Measurements from ENCODE around the gene ADGRV1.

Gene ADGRV1

GRCh38 chr5:91139572-91140200 is 581.1 kb downstream of the ADGRV1 start:
- H3K36me3 ChIP-seq (ENCODE audit: control insufficient read depth in 1 of 2, insufficient read depth in 2 of 2, low read length in 2 of 2), result no peaks in the 10 kb centered on the region
- H3K4me3 ChIP-seq (ENCODE audit: low read depth in 1 of 2, low read length in 2 of 2), result no peak overlapping the region
- no peak overlapping the region for H3K27ac ChIP-seq (ENCODE audit: low read length)
- peaks cover 0 to 13% of the 10 kb centered on the region in 2 donors for H3K4me1 ChIP-seq (ENCODE audit: control insufficient read depth in 1 of 2, insufficient read depth in 2 of 2, low read length in 2 of 2)
- no peaks in the 10 kb centered on the region for H3K9me3 ChIP-seq (ENCODE audit: control insufficient read depth in 1 of 2, low read length in 2 of 2)
- H3K27me3 ChIP-seq (ENCODE audit: low read depth, low read length), result no peaks in the 10 kb centered on the region

- Histone ChIP-seq H3K27ac (ENCODE audit: low read length) (no peak overlapping the region), H3K9me3 (ENCODE audit: control insufficient read depth in 1 of 2, low read length in 2 of 2) (no peaks in the 10 kb centered on the region), H3K4me1 (ENCODE audit: control insufficient read depth in 1 of 2, insufficient read depth in 2 of 2, low read length in 2 of 2) (peaks cover 0 to 16% of the 10 kb centered on the region in 2 donors), H3K27me3 (ENCODE audit: low read depth, low read length) (no peaks in the 10 kb centered on the region), H3K36me3 (ENCODE audit: control insufficient read depth in 1 of 2, insufficient read depth in 2 of 2, low read length in 2 of 2) (no peaks in the 10 kb centered on the region), H3K4me3 (ENCODE audit: low read depth in 1 of 2, low read length in 2 of 2) (no peak overlapping the region)
These were observed 582.1 kb downstream of the ADGRV1 start for GRCh38 chr5:91140657-91141056.

DNA sequence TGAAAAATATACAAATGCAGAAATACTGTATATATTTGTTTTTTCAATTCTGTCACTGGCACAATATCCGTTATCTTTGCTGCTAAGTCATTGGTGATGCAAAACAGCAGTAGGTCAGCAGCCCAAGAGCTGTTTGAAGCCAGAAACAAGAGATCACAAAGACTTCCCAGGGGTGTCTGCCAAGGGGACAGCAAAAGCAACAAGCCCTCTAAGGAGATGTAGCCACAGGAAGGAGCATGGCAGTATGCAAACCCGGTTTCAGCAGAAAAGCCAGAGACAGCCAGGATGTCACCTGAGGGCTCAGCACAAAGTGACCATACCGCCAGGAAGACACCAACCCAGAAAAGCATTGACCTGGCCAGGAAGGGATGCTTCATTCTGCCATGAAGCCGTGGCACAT is 583.0 kb downstream of the ADGRV1 start:
- Histone ChIP-seq H3K4me1 (ENCODE audit: control insufficient read depth in 1 of 2, insufficient read depth in 2 of 2, low read length in 2 of 2) (peaks cover 0 to 20% of the 10 kb centered on the region in 2 donors), H3K36me3 (ENCODE audit: control insufficient read depth in 1 of 2, insufficient read depth in 2 of 2, low read length in 2 of 2) (no peaks in the 10 kb centered on the region), H3K27ac (ENCODE audit: low read length) (no peak overlapping the region), H3K4me3 (ENCODE audit: low read depth in 1 of 2, low read length in 2 of 2) (no peak overlapping the region), H3K27me3 (ENCODE audit: low read depth, low read length) (no peaks in the 10 kb centered on the region), H3K9me3 (ENCODE audit: control insufficient read depth in 1 of 2, low read length in 2 of 2) (no peaks in the 10 kb centered on the region)

- no peak overlapping the region for H3K27ac ChIP-seq (ENCODE audit: low read length)
- no peaks in the 10 kb centered on the region for H3K9me3 ChIP-seq (ENCODE audit: control insufficient read depth in 1 of 2, low read length in 2 of 2)
- peaks cover 0 to 20% of the 10 kb centered on the region in 2 donors for H3K4me1 ChIP-seq (ENCODE audit: control insufficient read depth in 1 of 2, insufficient read depth in 2 of 2, low read length in 2 of 2)
These were observed 583.8 kb downstream of the ADGRV1 start for GRCh38 chr5:91142386-91142785.

GRCh38 chr5:91142819-91143218 is 584.2 kb downstream of the ADGRV1 start:
- H3K27ac ChIP-seq (ENCODE audit: low read length), result no peak overlapping the region
- H3K9me3 ChIP-seq (ENCODE audit: control insufficient read depth in 1 of 2, low read length in 2 of 2), result no peaks in the 10 kb centered on the region

More at GRCh38 chr5:91142386-91142785, 583.8 kb downstream of the ADGRV1 start:
- Histone ChIP-seq H3K36me3 (ENCODE audit: control insufficient read depth in 1 of 2, insufficient read depth in 2 of 2, low read length in 2 of 2) (no peaks in the 10 kb centered on the region), H3K4me3 (ENCODE audit: low read depth in 1 of 2, low read length in 2 of 2) (no peak overlapping the region), H3K27me3 (ENCODE audit: low read depth, low read length) (no peaks in the 10 kb centered on the region)

GRCh38 chr5:91143840-91144239 is 585.2 kb downstream of the ADGRV1 start:
- Histone ChIP-seq H3K36me3 (ENCODE audit: control insufficient read depth in 1 of 2, insufficient read depth in 2 of 2, low read length in 2 of 2) (no peaks in the 10 kb centered on the region), H3K27me3 (ENCODE audit: low read depth, low read length) (no peaks in the 10 kb centered on the region), H3K4me1 (ENCODE audit: control insufficient read depth in 1 of 2, insufficient read depth in 2 of 2, low read length in 2 of 2) (peaks cover 0 to 20% of the 10 kb centered on the region in 2 donors), H3K4me3 (ENCODE audit: low read depth in 1 of 2, low read length in 2 of 2) (no peak overlapping the region), H3K27ac (ENCODE audit: low read length) (no peak overlapping the region), H3K9me3 (ENCODE audit: control insufficient read depth in 1 of 2, low read length in 2 of 2) (no peaks in the 10 kb centered on the region)

More at GRCh38 chr5:91142819-91143218, 584.2 kb downstream of the ADGRV1 start:
- H3K4me1 ChIP-seq (ENCODE audit: control insufficient read depth in 1 of 2, insufficient read depth in 2 of 2, low read length in 2 of 2), result peaks cover 0 to 20% of the 10 kb centered on the region in 2 donors
- no peaks in the 10 kb centered on the region for H3K27me3 ChIP-seq (ENCODE audit: low read depth, low read length)
- no peak overlapping the region for H3K4me3 ChIP-seq (ENCODE audit: low read depth in 1 of 2, low read length in 2 of 2)
- H3K36me3 ChIP-seq (ENCODE audit: control insufficient read depth in 1 of 2, insufficient read depth in 2 of 2, low read length in 2 of 2), result no peaks in the 10 kb centered on the region

GRCh38 chr5:91144491-91145332 is 586.1 kb downstream of the ADGRV1 start:
- no peaks in the 10 kb centered on the region for H3K36me3 ChIP-seq (ENCODE audit: control insufficient read depth in 1 of 2, insufficient read depth in 2 of 2, low read length in 2 of 2)
- H3K4me1 ChIP-seq (ENCODE audit: control insufficient read depth in 1 of 2, insufficient read depth in 2 of 2, low read length in 2 of 2), result peaks cover 0 to 20% of the 10 kb centered on the region in 2 donors
- peak overlapping the region; percentile 10 for H3K27ac ChIP-seq (ENCODE audit: low read length)
- H3K4me3 ChIP-seq (ENCODE audit: low read depth in 1 of 2, low read length in 2 of 2), result peak overlapping the region in 1 of 2 donors; percentile 37
- H3K27me3 ChIP-seq (ENCODE audit: low read depth, low read length), result no peaks in the 10 kb centered on the region
- no peaks in the 10 kb centered on the region for H3K9me3 ChIP-seq (ENCODE audit: control insufficient read depth in 1 of 2, low read length in 2 of 2)

GRCh38 chr5:91145333-91145620 is 586.7 kb downstream of the ADGRV1 start:
- H3K4me3 ChIP-seq (ENCODE audit: low read depth in 1 of 2, low read length in 2 of 2), result peak overlapping the region in 1 of 2 donors; percentile 37
- peaks cover 0 to 20% of the 10 kb centered on the region in 2 donors for H3K4me1 ChIP-seq (ENCODE audit: control insufficient read depth in 1 of 2, insufficient read depth in 2 of 2, low read length in 2 of 2)
- no peaks in the 10 kb centered on the region for H3K27me3 ChIP-seq (ENCODE audit: low read depth, low read length)
- no peaks in the 10 kb centered on the region for H3K36me3 ChIP-seq (ENCODE audit: control insufficient read depth in 1 of 2, insufficient read depth in 2 of 2, low read length in 2 of 2)
- peak overlapping the region; percentile 10 for H3K27ac ChIP-seq (ENCODE audit: low read length)
- no peaks in the 10 kb centered on the region for H3K9me3 ChIP-seq (ENCODE audit: control insufficient read depth in 1 of 2, low read length in 2 of 2)

GRCh38 chr5:91146230-91146629 is 587.6 kb downstream of the ADGRV1 start:
- Histone ChIP-seq H3K9me3 (ENCODE audit: control insufficient read depth in 1 of 2, low read length in 2 of 2) (no peaks in the 10 kb centered on the region), H3K4me1 (ENCODE audit: control insufficient read depth in 1 of 2, insufficient read depth in 2 of 2, low read length in 2 of 2) (peaks cover 0 to 20% of the 10 kb centered on the region in 2 donors), H3K27ac (ENCODE audit: low read length) (no peak overlapping the region), H3K27me3 (ENCODE audit: low read depth, low read length) (no peaks in the 10 kb centered on the region), H3K36me3 (ENCODE audit: control insufficient read depth in 1 of 2, insufficient read depth in 2 of 2, low read length in 2 of 2) (no peaks in the 10 kb centered on the region), H3K4me3 (ENCODE audit: low read depth in 1 of 2, low read length in 2 of 2) (no peak overlapping the region)

DNA sequence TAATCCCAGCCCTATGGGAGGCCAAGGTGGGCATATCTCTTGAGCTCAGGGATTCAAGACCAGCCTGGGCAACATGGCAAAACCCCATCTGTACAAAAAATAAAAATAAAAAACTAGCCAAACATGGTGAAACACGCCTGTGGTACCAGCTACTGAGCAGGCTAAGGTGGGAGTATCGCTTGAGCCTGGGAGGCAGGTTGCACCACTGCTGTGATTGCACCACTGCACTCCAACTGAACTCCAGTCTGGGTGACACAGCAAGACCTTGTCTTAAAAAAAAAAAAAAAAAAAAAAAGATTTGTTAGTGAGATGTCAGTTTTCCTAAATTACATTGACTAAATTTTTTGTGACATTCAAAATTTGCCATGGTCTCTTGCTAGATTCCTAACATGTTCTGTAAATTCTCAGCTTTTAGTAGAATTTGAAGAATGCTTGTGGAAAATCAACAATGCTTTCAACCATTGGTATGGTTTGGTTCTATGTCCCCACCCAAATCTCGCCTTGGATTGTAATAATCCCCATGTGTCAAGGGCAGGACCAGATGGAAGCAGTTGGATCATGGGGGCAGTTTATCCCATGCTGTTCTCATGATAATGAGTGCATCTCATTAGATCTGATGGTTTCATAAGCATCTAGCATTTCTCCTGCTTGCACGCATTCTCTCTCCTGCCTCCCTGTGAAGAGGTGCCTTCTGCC is 588.5 kb downstream of the ADGRV1 start:
- peaks cover 0 to 24% of the 10 kb centered on the region in 2 donors for H3K4me1 ChIP-seq (ENCODE audit: control insufficient read depth in 1 of 2, insufficient read depth in 2 of 2, low read length in 2 of 2)
- no peaks in the 10 kb centered on the region for H3K9me3 ChIP-seq (ENCODE audit: control insufficient read depth in 1 of 2, low read length in 2 of 2)
- no peak overlapping the region for H3K4me3 ChIP-seq (ENCODE audit: low read depth in 1 of 2, low read length in 2 of 2)
- H3K27me3 ChIP-seq (ENCODE audit: low read depth, low read length), result no peaks in the 10 kb centered on the region
- H3K36me3 ChIP-seq (ENCODE audit: control insufficient read depth in 1 of 2, insufficient read depth in 2 of 2, low read length in 2 of 2), result no peaks in the 10 kb centered on the region
- H3K27ac ChIP-seq (ENCODE audit: low read length), result no peak overlapping the region

DNA sequence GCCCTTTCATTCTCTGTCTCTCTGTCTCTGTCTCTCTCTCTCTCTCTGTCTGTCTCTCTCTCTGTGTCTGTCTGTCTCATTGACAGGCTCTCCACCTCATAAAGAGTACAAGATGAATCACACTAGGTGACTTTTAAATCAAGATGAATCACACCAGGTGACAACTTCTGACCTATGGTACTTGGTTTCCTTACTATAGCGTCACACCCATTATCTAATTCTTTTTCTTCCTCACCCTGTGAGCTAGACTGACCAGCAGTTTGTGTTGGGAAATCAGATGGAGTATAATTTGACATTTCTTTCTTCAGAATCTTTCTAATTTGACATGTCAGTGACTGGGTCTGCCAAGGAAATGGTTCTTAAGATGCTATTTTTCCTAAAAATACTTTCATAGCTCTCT is 591.6 kb downstream of the ADGRV1 start:
- H3K27ac ChIP-seq (ENCODE audit: low read length), result no peak overlapping the region
- H3K9me3 ChIP-seq (ENCODE audit: control insufficient read depth in 1 of 2, low read length in 2 of 2), result no peaks in the 10 kb centered on the region
- no peaks in the 10 kb centered on the region for H3K27me3 ChIP-seq (ENCODE audit: low read depth, low read length)
- H3K4me3 ChIP-seq (ENCODE audit: low read depth in 1 of 2, low read length in 2 of 2), result no peak overlapping the region
- no peaks in the 10 kb centered on the region for H3K36me3 ChIP-seq (ENCODE audit: control insufficient read depth in 1 of 2, insufficient read depth in 2 of 2, low read length in 2 of 2)
- peaks cover 0 to 8% of the 10 kb centered on the region in 2 donors for H3K4me1 ChIP-seq (ENCODE audit: control insufficient read depth in 1 of 2, insufficient read depth in 2 of 2, low read length in 2 of 2)
